ENCODE data around the gene SSBP2. TPM values are rescaled to one million over a fixed set of nuclear protein-coding genes. Genes with fewer than 3 reads are reported as not detected.

Gene SSBP2
- total and polyA plus RNA-seq, 2 of the 8 experiments (the other 6 are each of a cell fraction or from before 2014, with no cell fraction given), result 21.5 to 36.2 TPM

- Histone ChIP-seq H3K18ac (ENCODE audit: extremely low read depth, low read length) (no peak overlapping the region), H3K4me2 (ENCODE audit: insufficient read depth in 1 of 2, low read depth in 2 of 2, low read length in 2 of 2) (no peak overlapping the region), H3K36me3 (ENCODE audit: control insufficient read depth in 2 of 4, insufficient read depth in 4 of 4, low read length in 3 of 4) (no peaks in the 10 kb centered on the region), H3K27me3 (replicated peaks in 1 of 4; ENCODE audit: control insufficient read depth in 3 of 4, extremely low read depth in 1 of 4, insufficient read depth in 3 of 4, low read length in 3 of 4) (no peaks in the 10 kb centered on the region), H4K91ac (replicated peaks; ENCODE audit: insufficient read length, low read length) (no peak overlapping the region), H3K79me1 (ENCODE audit: low read depth, low read length) (no peaks in the 10 kb centered on the region), H3K9me3 (ENCODE audit: insufficient read depth in 2 of 2, low read depth in 1 of 2, low read length in 1 of 2) (no peaks in the 10 kb centered on the region), H4K20me1 (replicated peaks in 1 of 2; ENCODE audit: control insufficient read depth in 1 of 2, insufficient read depth in 2 of 2, low read length in 2 of 2) (no peaks in the 10 kb centered on the region), H3K79me2 (ENCODE audit: control insufficient read depth in 1 of 2, insufficient read depth in 2 of 2, low read length in 2 of 2) (no peaks in the 10 kb centered on the region), H2BK5ac (ENCODE audit: low read depth, low read length) (no peak overlapping the region), H2BK15ac (ENCODE audit: low read length) (no peak overlapping the region), H3K4me1 (replicated peaks in 1 of 4; ENCODE audit: control insufficient read depth in 3 of 4, insufficient read depth in 4 of 4, low read length in 3 of 4) (peaks cover under 1 to 30% (median 11%) of the 10 kb centered on the region in 4 experiments; a peak in 4 of 7 replicates), H3K14ac (ENCODE audit: insufficient read length) (no peak overlapping the region), H2AFZ (ENCODE audit: low read length) (no peak overlapping the region), H3K9ac (replicated peaks in 1 of 4; ENCODE audit: extremely low read depth in 1 of 4, low read depth in 3 of 4, low read length in 3 of 4) (no peak overlapping the region), H2BK20ac (ENCODE audit: low read length) (no peak overlapping the region), H3K23me2 (ENCODE audit: low read depth, low read length) (no peaks in the 10 kb centered on the region), H3K23ac (ENCODE audit: insufficient read length) (no peak overlapping the region), H4K5ac (ENCODE audit: insufficient read length, low read depth, low read length) (no peak overlapping the region), H3K56ac (replicated peaks; ENCODE audit: insufficient read length, low read depth, low read length) (no peak overlapping the region), H4K8ac (ENCODE audit: extremely low read depth, insufficient read depth, low read length) (no peak overlapping the region), H3K4ac (replicated peaks; ENCODE audit: insufficient read length, low read depth, low read length) (no peak overlapping the region), H2BK12ac (ENCODE audit: low read depth, low read length) (peak overlapping the region; percentile 51), H3K27ac (ENCODE audit: low read depth, low read length) (no peak overlapping the region), H2AK5ac (ENCODE audit: low read depth, low read length) (no peak overlapping the region), H3K4me3 (ENCODE audit: extremely low read depth in 1 of 4, insufficient read depth in 2 of 4, low read depth in 3 of 4, low read length in 4 of 4) (no peak overlapping the region), H2BK120ac (replicated peaks; ENCODE audit: low read depth, low read length) (no peak overlapping the region)
- TF ChIP-seq RXRA (IDR thresholded peaks at IDR 0.05; ENCODE audit: insufficient read depth, low read depth, low read length) (no peak), HDAC6 (IDR thresholded peaks at IDR 0.05; ENCODE audit: low read depth, low read length) (no peak)
- WGBS, 2 experiments (ENCODE audit: extremely low coverage in 1 of 2, insufficient coverage in 1 of 2, insufficient read length in 1 of 2, insufficient replicate concordance in 2 of 2, low coverage in 1 of 2, low lambda C conversion rate in 2 of 2, missing lambda C conversion rate in 1 of 2), result 88% methylated on average over 1 of the region's 1 CpG; no CpG with 5 or more reads in 1 of the 2 experiments
- FAIRE-seq (no peak), DNase-seq (ENCODE audit: low read depth in 1 of 2, low spot score in 2 of 2) (no peak)
- CTCF ChIA-PET (ENCODE audit: partially characterized antibody), result interaction anchor here (1.7 kb wide), 1 partner anchor 22 kb away, joined by 4 read pairs; no protein-coding TSS in a partner anchor
- POLR2A ChIA-PET (ENCODE audit: partially characterized antibody), result no interaction called here
Measured at GRCh38 chr5:81757404-81757803, 6.5 kb upstream of the SSBP2 start.
